Ishikawa (cell line): Measurements from ENCODE around the gene USP47.

Source experiments
- CEBPB ChIP-seq: IDR thresholded peaks from 2 replicates; pipeline ENCODE4 v1.6.1; 2012
- CREB1 ChIP-seq: IDR thresholded peaks from 2 replicates; pipeline ENCODE4 v1.6.1; 2012; ENCODE audit warnings: low read depth
- EGR1 ChIP-seq: IDR thresholded peaks from 2 replicates; pipeline ENCODE4 v1.6.1; 2012
- EP300 ChIP-seq: IDR thresholded peaks from 2 replicates; pipeline ENCODE4 v1.6.1; 2012; ENCODE audit warnings: borderline replicate concordance
- FOXM1 ChIP-seq: IDR thresholded peaks from 2 replicates; pipeline ENCODE4 v1.6.1; 2012; ENCODE audit warnings: low read depth, borderline replicate concordance
- MAX ChIP-seq: IDR thresholded peaks from 2 replicates; pipeline ENCODE4 v1.6.1; 2012
- NFIC ChIP-seq: IDR thresholded peaks from 2 replicates; pipeline ENCODE4 v1.6.1; 2012
- RAD21 ChIP-seq: IDR thresholded peaks from 2 replicates; pipeline ENCODE4 v1.6.1; 2012; ENCODE audit warnings: low read depth
- REST ChIP-seq: IDR thresholded peaks from 2 replicates; pipeline ENCODE4 v1.6.1; 2012; ENCODE audit warnings: low read depth, mild to moderate bottlenecking
- TAF1 ChIP-seq: IDR thresholded peaks from 2 replicates; pipeline ENCODE4 v1.6.1; 2012; ENCODE audit warnings: low read depth, mild to moderate bottlenecking
- TCF12 ChIP-seq: IDR thresholded peaks from 2 replicates; pipeline ENCODE4 v1.6.1; 2012; ENCODE audit warnings: low read depth
- TEAD4 ChIP-seq: IDR thresholded peaks from 2 replicates; pipeline ENCODE4 v1.6.1; 2012
- USF1 ChIP-seq: IDR thresholded peaks from 2 replicates; pipeline ENCODE4 v1.6.1; 2012
- YY1 ChIP-seq: IDR thresholded peaks from 2 replicates; pipeline ENCODE4 v1.6.1; 2012; ENCODE audit warnings: low read depth
- ZBTB7A ChIP-seq: IDR thresholded peaks from 2 replicates; pipeline ENCODE4 v1.6.1; 2012; ENCODE audit warnings: low read depth

The USP47 gene

GRCh38 chr11:12005061-12005460 is 163.3 kb downstream of the USP47 start:
- no peak for TF ChIP-seq EP300
- TF ChIP-seq YY1 = no peak
- no peak for TF ChIP-seq REST
- TF ChIP-seq TEAD4 = no peak
- no peak for TF ChIP-seq FOXM1
- TF ChIP-seq ZBTB7A = no peak
- no peak for TF ChIP-seq TCF12
- no peak for TF ChIP-seq CREB1
- TF ChIP-seq TAF1 = no peak
- no peak for TF ChIP-seq CEBPB
- no peak for TF ChIP-seq EGR1
- no peak for TF ChIP-seq MAX
- TF ChIP-seq USF1 = no peak
- TF ChIP-seq RAD21 = no peak

- TF ChIP-seq EGR1 (no peak), CREB1 (no peak)
Observed at GRCh38 chr11:12005476-12005875, 163.7 kb downstream of the USP47 start.

- TF ChIP-seq TEAD4 (no peak), NFIC (no peak), REST (no peak), MAX (no peak), YY1 (no peak), TCF12 (no peak), FOXM1 (no peak), EP300 (no peak), EGR1 (no peak), USF1 (no peak), TAF1 (no peak), RAD21 (no peak)
Observed at GRCh38 chr11:12006552-12007229, 164.9 kb downstream of the USP47 start.

GRCh38 chr11:12007230-12007593 is 165.4 kb downstream of the USP47 start:
- no peak for TF ChIP-seq YY1
- peak; percentile 83 for TF ChIP-seq REST
